Hepatocyte (in vitro differentiated cells): ENCODE data around the gene PRAMEF1. TPM values are rescaled to one million over a fixed set of nuclear protein-coding genes. Genes with fewer than 3 reads are reported as not detected.

Source experiments
- DNase-seq: peaks from one replicate; pipeline ENCODE4 v3.0.0-alpha.2; 2016; ENCODE audit warnings: low spot score
- H2AFZ ChIP-seq: fragments of 200-600 bp; sonication (generic); 2 replicates; pipeline ENCODE4 v1.6.0; 2016; ENCODE audit warnings: antibody characterized with exemption, mild to moderate bottlenecking
- H3K27ac ChIP-seq: fragments of 200-600 bp; sonication (generic); 2 replicates; pipeline ENCODE4 v1.5.1; 2016; ENCODE audit warnings: mild to moderate bottlenecking
- H3K27me3 ChIP-seq: fragments of 200-600 bp; sonication (generic); 2 replicates; pipeline ENCODE4 v1.6.1; 2016
- H3K36me3 ChIP-seq: fragments of 200-600 bp; sonication (generic); replicated peaks from 2 replicates; pipeline ENCODE4 v1.5.1; 2016; ENCODE audit warnings: low read depth; ENCODE audit not compliant: insufficient read depth
- H3K4me1 ChIP-seq: fragments of 200-600 bp; sonication (generic); 2 replicates; pipeline ENCODE4 v1.5.1; 2016; ENCODE audit warnings: mild to moderate bottlenecking, moderate library complexity; ENCODE audit not compliant: insufficient read depth
- H3K4me2 ChIP-seq: fragments of 200-600 bp; sonication (generic); 2 replicates; pipeline ENCODE4 v1.6.0; 2016
- H3K4me3 ChIP-seq: fragments of 200-600 bp; sonication (generic); 2 replicates; pipeline ENCODE4 v1.5.1; 2016; ENCODE audit warnings: mild to moderate bottlenecking
- H3K79me2 ChIP-seq: fragments of 200-600 bp; sonication (generic); 2 replicates; pipeline ENCODE4 v1.6.0; 2017; ENCODE audit warnings: mild to moderate bottlenecking
- H3K9me2 ChIP-seq: fragments of 200-600 bp; sonication (generic); replicated peaks from 2 replicates; pipeline ENCODE4 v1.6.0; 2017; ENCODE audit warnings: mild to moderate bottlenecking; ENCODE audit not compliant: insufficient read depth
- H3K9me3 ChIP-seq: fragments of 200-600 bp; sonication (generic); 2 replicates; pipeline ENCODE4 v1.5.1; 2016; ENCODE audit warnings: low read depth, mild to moderate bottlenecking
- H4K20me1 ChIP-seq: fragments of 200-600 bp; sonication (generic); 2 replicates; pipeline ENCODE4 v1.6.0; 2016; ENCODE audit warnings: mild to moderate bottlenecking; ENCODE audit not compliant: insufficient read depth, poor library complexity, severe bottlenecking
- CTCF ChIP-seq: fragments of 200-600 bp; sonication (generic); IDR thresholded peaks from 2 replicates; pipeline ENCODE4 v1.5.1; 2016; ENCODE audit warnings: antibody characterized with exemption, mild to moderate bottlenecking; ENCODE audit not compliant: poor library complexity
- EZH2 ChIP-seq: fragments of 200-600 bp; sonication (generic); IDR thresholded peaks from 2 replicates; pipeline ENCODE4 v1.6.1; 2016; ENCODE audit warnings: antibody characterized with exemption, mild to moderate bottlenecking, borderline replicate concordance
- EZH2phosphoT487 ChIP-seq: fragments of 200-600 bp; sonication (generic); IDR thresholded peaks from one replicate; pipeline ENCODE4 v1.6.1; 2018; ENCODE audit warnings: antibody characterized with exemption, mild to moderate bottlenecking, low read depth, moderate library complexity; ENCODE audit not compliant: unreplicated experiment, severe bottlenecking
- WGBS: methylation state at CpG from one replicate; pipeline ENCODE4 v1.1.6; 2016; ENCODE audit warnings: low lambda C conversion rate; ENCODE audit errors: missing lambda C conversion rate; 5-methylcytosine and 5-hydroxymethylcytosine counted together
- polyA plus RNA-seq: library from polyadenylated mRNA; unstranded; fragments of >200 nt; fragmentation: Nextera tagmentation; extraction: Ambion mirVana; gene quantifications from 2 replicates; pipeline ENCODE4 v1.2.1, GENCODE V29; 2016
- total RNA-seq: library from RNA; depleted of rRNA; stranded (reverse); fragments of >200 nt; gene quantifications from 2 replicates; pipeline ENCODE4 v1.2.3, GENCODE V29; 2014

The PRAMEF1 gene
- total and polyA plus RNA-seq, 2 experiments from 2014 or later, result not detected

DNA sequence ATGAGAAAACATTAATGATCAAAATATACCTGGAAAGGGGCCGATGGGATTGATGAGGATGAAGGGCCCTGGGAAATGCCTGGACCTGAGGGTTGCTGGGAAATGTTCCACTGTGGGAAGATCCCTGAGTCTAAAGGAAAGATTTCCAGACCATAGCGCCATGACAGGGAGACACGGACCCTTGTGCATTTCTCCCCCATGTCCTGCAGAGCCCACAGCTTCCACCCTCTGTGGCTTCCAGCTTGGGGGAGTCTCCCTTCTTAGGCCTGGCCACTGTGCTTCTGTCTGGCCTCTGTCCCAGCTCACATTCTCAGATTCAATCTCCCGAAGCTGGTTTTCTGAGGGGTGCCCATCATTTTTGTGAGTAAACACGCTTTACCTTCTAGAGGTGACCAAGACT, 18.7 kb upstream of the PRAMEF1 start:
- no peak overlapping the region for H3K4me2 ChIP-seq
- H3K79me2 ChIP-seq, result no peaks in the 10 kb centered on the region
- no peak overlapping the region for H3K27ac ChIP-seq
- no peak overlapping the region for H3K4me3 ChIP-seq
- H4K20me1 ChIP-seq, result no peaks in the 10 kb centered on the region
- no peaks in the 10 kb centered on the region for H3K9me3 ChIP-seq
- no peak for DNase-seq
- H3K27me3 ChIP-seq, result no peaks in the 10 kb centered on the region
- no peaks in the 10 kb centered on the region for H3K4me1 ChIP-seq
- 93% methylated on average over 5 of the region's 5 CpGs for WGBS
- H3K36me3 ChIP-seq, result no peaks in the 10 kb centered on the region
- TF ChIP-seq EZH2phosphoT487 (no peak), CTCF (no peak), EZH2 (no peak)
- no peak overlapping the region for H2AFZ ChIP-seq
- no peaks in the 10 kb centered on the region for H3K9me2 ChIP-seq

- no peaks in the 10 kb centered on the region for H3K9me2 ChIP-seq
- DNase-seq, result no peak
- no peak within 1 kb of the TSS for H3K4me3 ChIP-seq
- no peaks in the 10 kb centered on the region for H3K79me2 ChIP-seq
- WGBS, result 88% methylated on average over 5 of the region's 5 CpGs
- no peaks in the 10 kb centered on the region for H3K36me3 ChIP-seq
- H3K4me1 ChIP-seq, result no peaks in the 10 kb centered on the region
- H3K9me3 ChIP-seq, result no peaks in the 10 kb centered on the region
- TF ChIP-seq EZH2 (no peak), EZH2phosphoT487 (no peak), CTCF (no peak)
- H4K20me1 ChIP-seq, result no peaks in the 10 kb centered on the region
- no peak within 1 kb of the TSS for H3K27ac ChIP-seq
- no peak within 1 kb of the TSS for H2AFZ ChIP-seq
- no peak within 1 kb of the TSS for H3K4me2 ChIP-seq
- no peaks in the 10 kb centered on the region for H3K27me3 ChIP-seq
These were observed 17.8 kb upstream of the PRAMEF1 start, which contains the start of gene PRAMEF12 for GRCh38 chr1:12773438-12773837. PRAMEF12 (plus strand) TSS chr1:12773738; CDS start chr1:12774868, 1,130 bp downstream.

DNA sequence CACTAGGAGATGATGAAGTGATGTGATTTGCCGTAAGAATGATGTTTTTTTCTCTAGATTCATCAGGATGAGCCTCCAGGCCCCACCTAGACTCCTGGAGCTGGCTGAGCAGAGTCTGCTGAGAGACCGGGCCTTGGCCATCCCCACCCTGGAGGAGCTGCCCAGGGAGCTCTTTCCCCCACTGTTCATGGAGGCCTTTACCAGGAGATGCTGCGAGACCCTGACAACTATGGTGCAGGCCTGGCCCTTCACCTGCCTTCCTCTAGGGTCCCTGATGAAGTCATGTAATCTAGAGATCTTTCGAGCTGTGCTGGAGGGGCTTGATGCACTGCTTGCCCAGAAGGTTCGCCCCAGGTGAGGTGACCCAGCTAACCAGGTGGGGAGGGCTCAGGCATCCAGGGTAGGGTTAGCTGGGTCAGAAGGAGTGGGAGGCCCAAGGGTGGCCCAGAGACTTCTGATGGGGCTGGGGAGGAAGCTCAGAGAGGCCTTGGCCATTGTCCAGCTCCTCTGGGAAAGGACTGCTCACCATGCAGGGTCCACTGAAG, 16.3 kb upstream of the PRAMEF1 start:
- H3K79me2 ChIP-seq, result no peaks in the 10 kb centered on the region
- H4K20me1 ChIP-seq, result no peaks in the 10 kb centered on the region
- TF ChIP-seq CTCF (no peak), EZH2 (no peak), EZH2phosphoT487 (no peak)
- WGBS, result 81% methylated on average over 5 of the region's 5 CpGs
- no peak overlapping the region for H3K27ac ChIP-seq
- H3K4me3 ChIP-seq, result no peak overlapping the region
- no peaks in the 10 kb centered on the region for H3K36me3 ChIP-seq
- H2AFZ ChIP-seq, result no peak overlapping the region
- no peak overlapping the region for H3K4me2 ChIP-seq
- H3K27me3 ChIP-seq, result no peaks in the 10 kb centered on the region
- H3K4me1 ChIP-seq, result no peaks in the 10 kb centered on the region
- DNase-seq, result no peak
- H3K9me3 ChIP-seq, result no peaks in the 10 kb centered on the region
- no peaks in the 10 kb centered on the region for H3K9me2 ChIP-seq
